HG03025 (cell line): ENCODE data around the gene CBFA2T3.
"Not testable (repeated sequence)": the region's sequence is repeated elsewhere in the genome, so short reads cannot be mapped to it uniquely, and the experiment has no call there.

ENCODE experiments used
- ATAC-seq: cut with Tn5 transposase; IDR thresholded peaks from one replicate; pipeline ENCODE4 v1.9.1; 2021; ENCODE audit warnings: mild to moderate bottlenecking, moderate library complexity; ENCODE audit not compliant: unreplicated experiment, low FRiP score

CBFA2T3 gene

GRCh38 chr16:89013692-89014402 lies 36.8 kb upstream of the CBFA2T3 start:
- ATAC-seq = no peak

- ATAC-seq = no peak
Observed at GRCh38 chr16:89013111-89013510, 36.1 kb upstream of the CBFA2T3 start.

GRCh38 chr16:89012622-89012995 lies 35.6 kb upstream of the CBFA2T3 start:
- no peak for ATAC-seq

DNA sequence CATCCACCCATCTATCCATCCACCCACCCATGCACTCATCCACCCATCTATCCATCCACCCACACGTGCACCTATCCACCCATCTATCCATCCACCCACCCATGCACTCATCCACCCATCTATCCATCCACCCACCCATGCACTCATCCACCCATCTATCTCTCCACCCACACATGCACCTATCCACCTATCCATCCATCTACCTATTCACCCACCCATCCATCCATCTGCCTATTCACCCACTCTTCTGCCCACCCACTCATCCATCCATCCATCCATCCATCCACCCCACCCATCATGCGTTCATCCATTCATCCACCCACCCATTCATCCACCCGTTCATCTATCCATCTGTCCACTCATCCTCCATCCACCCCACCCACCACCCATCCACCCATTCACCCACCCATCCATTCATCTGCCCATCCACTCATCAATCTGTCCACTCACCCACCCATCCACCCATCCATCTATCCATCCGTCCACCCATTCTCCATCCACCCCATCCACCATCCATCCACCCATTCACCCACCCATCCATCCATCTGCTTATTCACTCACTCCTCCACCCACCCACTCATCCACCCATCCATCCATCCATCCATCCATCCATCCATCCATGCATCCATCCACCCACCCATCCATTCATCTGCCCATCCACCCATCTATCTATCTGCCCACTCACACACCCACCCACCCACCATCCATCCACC lies 35.1 kb upstream of the CBFA2T3 start:
- ATAC-seq = no peak

GRCh38 chr16:89010210-89010925 lies 33.4 kb upstream of the CBFA2T3 start:
- ATAC-seq = no peak

DNA sequence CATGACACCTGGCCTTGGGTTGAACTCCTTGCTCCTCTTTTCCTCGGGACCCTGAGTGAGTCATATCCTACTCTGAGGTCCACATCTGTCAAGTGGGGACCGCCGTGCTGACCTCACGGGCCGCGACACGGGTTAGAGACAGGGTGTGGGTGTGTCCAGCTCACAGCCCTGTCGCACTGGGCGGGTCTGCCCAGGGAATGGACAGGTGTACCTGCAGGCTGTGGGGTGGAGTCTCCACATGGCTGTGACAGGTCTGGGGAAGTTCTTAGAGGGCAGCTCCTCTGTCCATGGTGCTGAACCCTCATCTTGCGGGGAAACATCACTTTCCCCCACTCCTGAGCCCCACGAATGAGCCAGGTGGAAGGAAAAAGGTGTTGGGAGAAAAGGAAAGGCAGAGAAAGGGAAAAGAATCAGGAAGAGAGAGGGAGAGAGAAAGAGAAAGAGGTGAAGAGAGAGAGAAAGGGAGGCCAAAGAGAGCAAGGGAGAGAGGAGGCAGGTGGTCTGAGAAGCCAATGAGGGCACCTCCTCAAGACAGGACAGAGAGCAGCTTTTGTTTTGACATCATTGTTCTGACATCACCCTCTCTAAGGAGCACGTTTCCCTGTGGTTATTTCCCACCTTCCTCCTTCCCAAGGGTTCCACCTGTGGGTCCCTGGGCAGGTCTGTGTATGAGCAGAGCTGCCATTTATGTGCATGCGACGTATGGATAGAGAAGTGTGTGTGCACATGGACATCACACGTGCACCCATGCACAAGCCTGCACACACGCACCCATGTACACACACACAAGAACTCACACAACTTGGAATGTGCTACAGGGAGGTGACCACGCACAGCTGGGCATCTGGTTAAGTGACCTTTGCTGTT lies 32.6 kb upstream of the CBFA2T3 start:
- no peak for ATAC-seq

DNA sequence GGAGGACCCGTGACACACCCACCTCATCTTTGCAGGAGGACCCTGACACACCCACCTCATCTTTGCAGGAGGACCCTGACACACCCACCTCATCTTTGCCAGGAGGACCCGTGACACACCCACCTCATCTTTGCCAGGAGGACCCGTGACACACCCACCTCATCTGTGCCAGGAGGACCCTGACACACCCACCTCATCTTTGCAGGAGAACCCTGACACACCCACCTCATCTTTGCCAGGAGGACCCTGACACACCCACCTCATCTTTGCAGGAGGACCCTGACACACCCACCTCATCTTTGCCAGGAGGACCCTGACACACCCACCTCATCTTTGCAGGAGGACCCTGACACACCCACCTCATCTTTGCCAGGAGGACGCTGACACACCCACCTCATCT lies 31.8 kb upstream of the CBFA2T3 start:
- not testable (repeated sequence) for ATAC-seq

GRCh38 chr16:89007371-89008249 lies 30.6 kb upstream of the CBFA2T3 start:
- no peak for ATAC-seq

- ATAC-seq = no peak
Observed at GRCh38 chr16:89006036-89006752, 29.2 kb upstream of the CBFA2T3 start.

DNA sequence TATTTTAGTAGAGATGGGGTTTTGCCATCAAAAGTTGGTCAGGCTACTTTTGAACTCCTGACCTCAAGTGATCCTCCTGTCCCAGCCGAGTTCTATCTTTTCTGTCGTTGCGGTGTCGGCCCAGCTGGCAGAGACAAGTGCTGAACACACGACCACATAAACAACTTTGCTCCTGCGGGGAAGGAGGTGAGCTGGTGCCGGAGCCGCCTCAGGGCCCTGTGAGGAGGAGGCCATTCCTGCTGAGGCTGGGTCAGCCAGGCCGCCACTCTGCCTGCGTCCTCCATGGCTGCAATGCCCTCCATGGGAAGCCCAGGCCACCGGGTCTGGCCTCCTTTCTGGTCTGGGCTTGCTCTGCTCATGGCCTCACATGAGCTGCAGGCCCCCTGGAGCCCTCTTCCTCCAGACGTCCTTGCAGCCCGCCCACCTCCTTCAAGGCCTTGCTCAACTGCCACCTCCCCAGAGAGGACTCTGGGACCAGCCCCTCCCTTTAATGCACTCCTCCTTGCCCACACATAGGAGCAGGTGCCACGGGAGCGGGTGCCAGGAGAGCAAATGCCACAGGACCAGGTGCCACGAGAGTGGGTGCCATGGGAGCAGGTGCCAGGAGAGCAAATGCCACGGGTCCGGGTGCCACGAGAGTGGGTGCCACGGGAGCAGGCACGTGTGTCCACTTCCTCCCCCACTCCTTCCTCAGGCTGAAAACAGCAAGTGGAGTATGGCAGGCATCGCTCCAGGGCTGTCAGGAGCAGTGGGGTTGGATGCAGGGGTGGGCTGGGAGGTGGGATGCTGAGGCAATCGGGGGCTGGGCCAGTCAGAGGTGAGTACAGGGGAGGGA lies 28.4 kb upstream of the CBFA2T3 start:
- no peak for ATAC-seq

GRCh38 chr16:89004209-89004831 lies 27.3 kb upstream of the CBFA2T3 start:
- ATAC-seq = no peak

GRCh38 chr16:89003831-89004208 lies 26.8 kb upstream of the CBFA2T3 start:
- no peak for ATAC-seq

GRCh38 chr16:89002851-89003830 lies 26.1 kb upstream of the CBFA2T3 start:
- ATAC-seq = no peak

GRCh38 chr16:89002081-89002480 lies 25.1 kb upstream of the CBFA2T3 start:
- ATAC-seq = not testable (repeated sequence)

DNA sequence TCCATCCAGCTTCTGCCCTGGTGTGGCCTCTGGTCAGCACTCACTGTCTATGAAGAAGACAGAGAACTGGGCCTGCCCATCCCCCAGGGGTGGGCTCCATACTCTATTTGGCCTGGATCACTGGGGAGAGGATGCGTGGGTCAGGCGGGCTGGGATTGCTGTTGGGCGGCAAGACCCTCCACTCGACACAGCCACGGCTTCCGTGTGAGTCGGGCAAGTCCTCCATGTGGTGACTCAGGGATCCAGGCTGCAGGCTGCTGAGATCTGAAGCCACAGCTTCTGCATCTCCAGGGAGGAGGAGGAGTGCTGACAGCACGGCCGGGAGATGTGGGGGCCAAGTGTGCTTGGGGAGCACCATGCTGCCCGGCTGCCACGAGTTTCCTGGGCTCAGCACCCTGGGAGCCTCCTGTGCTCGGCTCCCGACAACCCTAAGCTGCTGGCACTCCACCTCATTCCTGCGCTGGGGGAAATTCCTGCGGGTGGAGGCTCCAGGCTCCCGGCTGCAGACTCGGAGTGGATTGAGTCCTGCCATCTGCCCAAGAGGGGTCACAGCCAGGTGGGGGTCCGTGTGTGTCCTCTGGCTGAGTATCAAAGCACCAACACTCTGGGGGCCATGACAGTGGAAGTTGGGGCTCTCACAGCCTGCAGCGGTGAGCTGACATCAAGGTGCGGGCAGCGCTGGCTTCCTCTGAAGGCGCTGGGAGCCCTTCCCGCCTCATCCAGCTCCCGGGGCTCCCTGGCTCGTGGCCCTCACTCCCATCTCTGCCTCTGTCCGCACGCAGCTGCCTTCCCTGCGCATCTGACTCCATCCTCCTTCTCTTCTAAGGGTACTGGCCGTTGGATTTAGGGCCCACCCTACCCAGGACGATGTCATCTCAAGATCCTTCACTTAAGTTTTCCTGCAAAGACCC lies 24.4 kb upstream of the CBFA2T3 start:
- no peak for ATAC-seq
